Measurements from ENCODE around the gene KCNJ6.
"Not testable (repeated sequence)": the region's sequence is repeated elsewhere in the genome, so short reads cannot be mapped to it uniquely, and the experiment has no call there.

KCNJ6 gene

GRCh38 chr21:37592496-37592895 is 323.8 kb downstream of the KCNJ6 start:
- DNase-seq = no peak

- not testable (repeated sequence) for DNase-seq
These were observed 324.3 kb downstream of the KCNJ6 start for GRCh38 chr21:37591994-37592393.

GRCh38 chr21:37590836-37591235 is 325.4 kb downstream of the KCNJ6 start:
- DNase-seq = not testable (repeated sequence)

DNA sequence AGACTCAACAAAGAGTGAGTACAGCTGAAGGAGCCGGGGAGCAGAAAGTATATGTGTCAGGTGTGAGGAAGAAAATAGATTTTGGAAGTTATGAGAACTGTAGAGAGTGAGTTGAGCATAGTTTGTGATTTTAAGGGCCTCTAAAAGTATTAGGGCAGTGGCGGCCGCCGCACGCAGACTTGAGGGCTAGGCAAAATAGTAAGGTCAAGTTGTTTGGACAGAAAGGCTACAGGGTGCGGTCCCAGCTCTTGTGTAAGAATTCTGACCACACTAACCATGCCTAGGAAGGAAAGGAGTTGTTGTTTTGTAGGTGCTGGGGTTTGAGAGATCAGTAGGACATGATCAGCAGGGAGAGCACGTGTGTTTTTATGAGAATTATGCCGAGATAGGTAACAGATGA is 327.6 kb downstream of the KCNJ6 start:
- DNase-seq = not testable (repeated sequence)

- DNase-seq = no peak
These were observed 328.6 kb downstream of the KCNJ6 start for GRCh38 chr21:37587635-37588177.

GRCh38 chr21:37587203-37587602 is 329.1 kb downstream of the KCNJ6 start:
- no peak for DNase-seq

DNA sequence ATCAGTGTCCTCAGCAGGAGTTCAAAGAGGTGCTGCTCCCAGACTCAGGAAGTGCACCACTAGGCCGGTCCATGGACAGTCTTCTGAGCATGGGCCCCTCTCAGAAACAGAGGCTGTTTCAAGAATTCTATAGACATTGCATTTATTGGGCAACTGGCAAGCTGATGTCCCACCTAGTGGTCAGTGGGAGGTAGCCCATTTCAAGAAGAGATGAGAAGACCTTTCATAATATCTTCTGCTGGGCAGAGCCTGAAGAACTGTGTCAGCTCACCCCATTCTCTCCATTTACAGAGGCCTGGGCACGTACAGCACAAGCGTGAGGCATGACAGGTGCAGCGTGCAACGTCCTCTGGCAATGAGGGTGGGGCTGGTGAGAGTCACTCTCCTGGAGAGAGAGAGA is 333.7 kb downstream of the KCNJ6 start:
- DNase-seq = peak; percentile 81

GRCh38 chr21:37580666-37581065 is 335.6 kb downstream of the KCNJ6 start:
- no peak for DNase-seq

DNA sequence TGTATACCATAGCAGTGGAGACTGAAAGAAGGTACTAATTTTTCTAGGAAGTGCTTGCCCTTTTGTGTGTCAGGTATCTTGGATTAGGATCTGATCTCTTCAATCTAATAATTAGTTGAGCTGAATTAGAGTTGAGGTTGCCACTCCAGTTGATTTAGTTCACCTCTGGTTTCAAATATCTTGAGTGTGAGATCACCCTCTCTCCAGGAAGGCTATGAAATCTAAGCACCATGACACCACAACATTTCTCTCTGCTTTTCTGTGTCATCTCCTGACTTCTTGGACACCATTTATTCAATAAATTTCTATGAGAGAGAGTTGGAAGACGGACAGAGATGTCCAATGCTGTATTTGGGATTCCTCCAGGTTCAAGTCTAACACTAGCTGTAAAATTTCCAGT is 336.9 kb downstream of the KCNJ6 start:
- DNase-seq = no peak

- DNase-seq = no peak
These were observed 337.7 kb downstream of the KCNJ6 start for GRCh38 chr21:37578471-37579126.

DNA sequence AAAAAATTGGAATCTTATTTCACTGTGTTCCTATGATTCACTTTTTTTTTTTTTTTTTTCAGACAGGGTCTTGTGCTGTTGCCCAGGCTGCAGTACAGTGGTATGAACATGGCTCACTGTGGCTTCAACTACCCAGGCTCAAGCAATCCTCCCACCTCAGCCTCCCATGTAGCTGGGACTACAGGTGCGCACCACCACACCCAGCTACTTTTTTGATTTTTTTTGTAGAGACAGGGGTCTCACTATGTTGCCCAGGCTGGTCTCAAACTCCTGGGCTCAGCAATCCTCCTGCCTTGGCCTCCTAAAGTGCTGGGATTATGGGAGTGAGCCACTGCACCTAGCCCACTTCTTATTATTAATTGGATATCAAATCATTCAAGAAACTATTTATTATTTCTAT is 339.3 kb downstream of the KCNJ6 start:
- not testable (repeated sequence) for DNase-seq

DNA sequence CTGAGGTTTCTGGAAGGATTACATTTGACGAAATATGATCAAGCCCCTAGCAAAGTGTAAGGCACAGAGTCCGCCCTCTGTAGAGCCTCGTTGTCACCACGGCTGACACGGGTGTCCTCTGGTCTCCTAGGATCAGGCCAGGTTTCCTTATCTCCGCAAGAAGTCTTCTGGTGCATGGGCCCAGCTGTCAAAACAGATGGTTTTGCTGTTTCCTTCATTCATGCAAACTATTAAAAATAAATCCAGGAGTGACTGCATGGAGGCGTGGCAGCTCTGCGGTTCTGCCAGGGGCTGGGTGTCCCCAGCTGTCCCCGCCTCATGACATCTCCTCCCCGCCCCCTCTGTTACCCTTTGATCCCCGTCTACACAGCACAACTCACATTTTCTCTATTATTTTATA is 340.7 kb downstream of the KCNJ6 start:
- DNase-seq = no peak

DNA sequence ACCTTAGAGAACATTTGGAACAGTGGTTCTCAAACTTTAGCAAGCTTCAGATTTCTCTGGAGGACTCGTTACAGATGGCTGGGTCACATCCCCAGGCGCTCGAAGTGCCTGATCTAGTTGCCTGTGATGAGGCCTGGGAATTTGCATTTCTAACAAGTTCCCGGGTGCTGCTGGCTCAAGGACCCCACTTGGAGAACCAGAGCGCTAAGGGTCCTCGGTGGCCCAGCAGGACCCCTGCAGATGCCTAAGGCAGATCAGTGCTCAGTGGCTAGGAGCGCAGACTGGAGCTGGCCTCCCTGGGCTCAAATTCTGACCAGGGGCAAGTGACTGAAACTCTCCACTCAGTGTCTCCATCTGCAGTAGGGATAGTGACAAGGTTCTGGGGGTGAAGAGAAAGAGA is 341.5 kb downstream of the KCNJ6 start:
- no peak for DNase-seq

DNA sequence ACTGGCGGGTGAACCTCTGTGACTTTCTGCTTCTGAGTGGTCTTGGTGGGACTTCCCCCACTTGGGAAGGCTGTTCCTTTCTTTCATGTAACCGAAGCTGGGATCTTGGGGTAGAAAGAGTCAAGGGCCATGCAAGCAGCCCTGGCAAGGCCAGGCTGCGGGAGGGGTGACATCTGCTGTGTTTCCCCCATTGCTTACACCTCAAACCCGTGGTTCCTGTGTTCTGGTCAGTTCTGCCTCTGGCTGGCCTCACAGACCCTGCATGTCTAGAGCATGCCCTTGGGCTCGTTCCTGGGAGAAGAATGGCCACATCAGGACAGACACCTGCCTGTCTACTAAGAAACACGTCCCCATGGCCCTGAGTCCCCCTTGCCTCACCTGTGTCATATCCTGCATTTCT is 341.9 kb downstream of the KCNJ6 start:
- no peak for DNase-seq

- DNase-seq = no peak
These were observed 344.8 kb downstream of the KCNJ6 start for GRCh38 chr21:37571442-37571841.

GRCh38 chr21:37568916-37569315 is 347.3 kb downstream of the KCNJ6 start:
- DNase-seq = no peak

- DNase-seq = no peak
These were observed 347.8 kb downstream of the KCNJ6 start for GRCh38 chr21:37568415-37568814.

DNA sequence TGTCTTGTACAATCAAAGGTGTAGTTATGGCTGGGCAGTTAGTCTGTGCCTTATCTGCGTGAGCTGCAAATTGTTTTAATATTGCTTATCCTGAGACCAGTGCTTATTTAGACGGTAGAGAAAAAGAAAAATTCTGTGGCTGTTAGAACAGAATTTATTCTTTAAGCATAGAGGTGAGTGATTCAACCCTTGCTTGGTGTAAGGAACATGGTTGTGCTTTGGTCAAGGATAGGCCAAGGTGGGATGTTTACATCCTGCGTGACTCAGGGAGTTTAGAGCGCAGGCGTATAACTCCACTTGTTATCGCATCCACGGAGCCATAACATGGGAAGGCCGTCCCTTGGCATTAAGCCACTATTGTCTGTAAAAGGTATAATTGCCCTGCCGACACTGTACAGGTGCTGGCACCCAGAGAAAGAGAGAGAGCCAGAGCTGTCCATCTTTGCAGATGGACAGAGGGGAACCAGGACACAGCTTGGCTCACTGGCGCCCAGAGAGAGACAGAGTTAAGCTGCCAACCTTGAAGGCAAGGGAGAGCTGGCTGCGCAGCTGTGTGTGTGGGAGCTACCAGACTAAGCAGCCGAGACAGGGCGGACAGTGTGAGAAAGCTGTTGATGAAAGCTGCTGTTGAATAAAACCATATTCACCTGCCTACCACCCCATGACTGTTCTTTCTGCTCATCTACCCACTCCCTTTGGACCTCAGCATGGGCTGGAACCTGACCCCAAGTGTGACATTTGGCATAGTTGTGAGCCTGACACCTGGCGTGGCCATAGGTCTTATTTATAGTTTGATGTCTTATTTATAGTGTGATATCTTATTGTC is 349.3 kb downstream of the KCNJ6 start:
- no peak for DNase-seq

GRCh38 chr21:37565530-37566223 is 350.6 kb downstream of the KCNJ6 start:
- DNase-seq = peak; percentile 60

- no peak for DNase-seq
These were observed 351.2 kb downstream of the KCNJ6 start for GRCh38 chr21:37564924-37565529.

GRCh38 chr21:37564341-37564923 is 351.8 kb downstream of the KCNJ6 start:
- DNase-seq = peak; percentile 91

DNA sequence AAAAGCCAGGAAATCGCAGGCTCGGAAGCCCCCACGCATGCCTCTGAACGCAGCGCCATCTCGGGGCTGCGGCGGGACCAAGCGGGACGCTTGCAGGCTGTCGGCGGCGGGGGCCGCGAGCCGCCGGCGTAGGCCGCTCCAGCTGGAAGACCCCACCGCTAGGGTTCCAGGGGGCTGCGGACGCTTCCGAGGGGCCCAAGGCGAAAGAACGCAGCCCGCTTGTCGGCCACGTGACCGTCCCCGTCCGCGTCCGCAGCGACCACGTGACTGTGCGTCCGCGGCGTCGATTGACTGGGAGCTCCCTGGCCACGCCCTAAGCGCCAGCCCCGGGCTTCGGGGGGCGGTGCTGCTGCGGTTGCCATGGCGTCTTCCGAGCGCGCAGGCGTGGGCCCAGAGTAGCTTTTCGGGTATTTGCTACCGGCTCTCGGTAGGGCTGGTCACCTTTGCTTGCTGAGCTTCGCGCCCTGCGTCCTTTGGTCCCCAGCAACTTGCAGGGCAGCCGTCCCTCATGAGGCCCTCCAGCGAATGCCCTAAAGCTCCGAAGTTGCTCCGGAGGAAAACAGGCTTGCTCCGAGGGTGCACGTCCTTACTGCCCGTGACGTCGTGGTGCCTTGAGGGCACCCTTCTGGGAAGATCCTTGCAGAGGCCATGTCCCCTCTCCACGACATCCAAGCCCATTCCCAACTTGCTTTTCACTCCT is 352.5 kb downstream of the KCNJ6 start:
- DNase-seq = peak; percentile 96
